ENCODE results near the gene PRKCZ. TPM values are rescaled to one million over a fixed set of nuclear protein-coding genes. Genes with fewer than 3 reads are reported as not detected.
A peak's percentile ranks its signal among the peaks of the same experiment; 100 is the strongest.

PRKCZ gene
- total RNA-seq, 3 donors from 2014 or later (not counting 1 experiment from before 2014, with no cell fraction given), result 25.1 to 37.1 (median 30.5) TPM

DNA sequence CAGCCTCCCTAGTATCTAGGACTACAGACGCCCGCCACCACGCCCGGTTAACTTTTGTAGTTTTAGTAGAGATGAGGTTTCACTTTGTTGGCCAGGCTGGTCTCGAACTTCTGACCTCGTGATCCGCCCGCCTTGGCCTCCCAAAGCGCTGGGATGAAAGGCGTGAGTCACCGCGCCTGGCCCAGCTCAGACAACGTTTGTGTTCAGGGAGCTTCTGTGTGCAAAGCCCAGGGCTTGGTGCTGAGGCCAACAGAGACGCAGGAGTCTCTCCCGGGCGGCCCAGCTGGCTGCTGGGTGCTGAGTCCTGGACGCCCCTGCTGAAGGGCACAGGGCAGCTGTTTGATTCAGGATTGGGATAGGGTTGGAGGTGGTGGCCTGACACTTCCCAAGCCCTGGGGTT is 3.0 kb downstream of the PRKCZ start:
- DNase-seq, result no peak
- peaks cover 21% of the 10 kb centered on the region for H3K4me1 ChIP-seq (ENCODE audit: control insufficient read depth, insufficient read depth, low read length)
- Mint-ChIP-seq H3K4me3 (no peak overlapping the region), H3K27ac (peak overlapping the region in 1 of 2 donors; percentile 65), H3K4me1 (peaks cover 8 to 22% of the 10 kb centered on the region in 2 donors), H3K27me3 (ENCODE audit: low read depth in 2 of 2) (peaks cover 5 to 8% of the 10 kb centered on the region in 2 donors), H3K9me3 (no peaks in the 10 kb centered on the region), H3K36me3 (no peaks in the 10 kb centered on the region)
- peaks cover under 1% of the 10 kb centered on the region for H3K27me3 ChIP-seq (ENCODE audit: control insufficient read depth, insufficient read depth, low read length)
- no peak overlapping the region for H3K4me3 ChIP-seq (ENCODE audit: low read length)
- peaks cover 4% of the 10 kb centered on the region for H3K36me3 ChIP-seq (ENCODE audit: control insufficient read depth, insufficient read depth, low read length)
- intact Hi-C loops (cut with micrococcal nuclease), result no loop called here
- TF ChIP-seq CTCF (IDR thresholded peaks at IDR 0.05), result no peak
- H3K9me3 ChIP-seq (ENCODE audit: control insufficient read depth, insufficient read depth, low read length), result no peaks in the 10 kb centered on the region
- 89% methylated on average over 17 of the region's 17 CpGs for WGBS (ENCODE audit: insufficient coverage)
- ATAC-seq, result no peak
- no peak overlapping the region for H3K27ac ChIP-seq (ENCODE audit: low read length)

DNA sequence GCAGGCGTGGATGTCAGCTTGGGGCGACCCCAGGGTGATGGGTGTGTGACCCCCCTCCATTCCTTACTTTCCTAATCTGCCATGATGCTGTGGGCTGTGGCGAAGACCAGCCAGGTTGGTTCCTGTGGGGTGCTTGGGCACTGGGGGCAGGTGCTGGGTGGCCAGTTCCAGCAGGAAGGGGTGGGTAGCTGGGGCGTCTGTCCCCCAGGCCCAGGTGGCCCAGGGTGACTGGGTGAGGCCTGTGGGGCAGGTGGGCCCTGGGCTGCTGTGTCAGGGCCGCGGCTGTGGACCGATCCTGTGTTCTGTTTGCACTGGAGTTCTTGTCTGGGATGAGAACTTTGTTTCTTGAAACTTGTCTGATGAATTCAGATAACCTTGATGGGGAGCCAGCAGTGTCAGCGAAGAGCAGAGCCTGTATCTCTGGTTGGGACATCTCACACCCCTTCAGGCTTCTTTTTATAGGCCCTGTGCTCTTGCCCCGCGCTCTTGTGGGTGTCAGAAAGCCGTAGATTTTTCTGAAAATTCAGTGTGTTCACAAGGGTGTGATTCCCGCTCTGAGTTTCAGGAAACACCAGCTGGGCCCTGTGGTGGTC is 3.7 kb downstream of the PRKCZ start:
- ATAC-seq, result no peak
- Histone ChIP-seq H3K27ac (ENCODE audit: low read length) (no peak overlapping the region), H3K36me3 (ENCODE audit: control insufficient read depth, insufficient read depth, low read length) (peaks cover 4% of the 10 kb centered on the region), H3K9me3 (ENCODE audit: control insufficient read depth, insufficient read depth, low read length) (no peaks in the 10 kb centered on the region), H3K4me3 (ENCODE audit: low read length) (no peak overlapping the region), H3K27me3 (ENCODE audit: control insufficient read depth, insufficient read depth, low read length) (no peaks in the 10 kb centered on the region), H3K4me1 (ENCODE audit: control insufficient read depth, insufficient read depth, low read length) (peaks cover 21% of the 10 kb centered on the region)
- no peaks in the 10 kb centered on the region for H3K9me3 Mint-ChIP-seq
- peak overlapping the region in 1 of 2 donors; percentile 26 for H3K27ac Mint-ChIP-seq
- no peak for DNase-seq
- peaks cover 6 to 21% of the 10 kb centered on the region in 2 donors for H3K4me1 Mint-ChIP-seq
- no peak for TF ChIP-seq CTCF (IDR thresholded peaks at IDR 0.05)
- 86% methylated on average over 12 of the region's 12 CpGs for WGBS (ENCODE audit: insufficient coverage)
- no peak overlapping the region for H3K4me3 Mint-ChIP-seq
- intact Hi-C loops (cut with micrococcal nuclease), result no loop called here
- H3K27me3 Mint-ChIP-seq (ENCODE audit: low read depth in 2 of 2), result peaks cover 3 to 4% of the 10 kb centered on the region in 2 donors
- H3K36me3 Mint-ChIP-seq, result no peaks in the 10 kb centered on the region

- ATAC-seq, result no peak
- no peak overlapping the region for H3K4me3 ChIP-seq (ENCODE audit: low read length)
- TF ChIP-seq CTCF (IDR thresholded peaks at IDR 0.05), result no peak
- peaks cover 8% of the 10 kb centered on the region for H3K36me3 ChIP-seq (ENCODE audit: control insufficient read depth, insufficient read depth, low read length)
- WGBS (ENCODE audit: insufficient coverage), result 95% methylated on average over 20 of the region's 22 CpGs
- no peaks in the 10 kb centered on the region for H3K9me3 ChIP-seq (ENCODE audit: control insufficient read depth, insufficient read depth, low read length)
- H3K9me3 Mint-ChIP-seq, result no peaks in the 10 kb centered on the region
- no peak overlapping the region for H3K27ac ChIP-seq (ENCODE audit: low read length)
- no peak overlapping the region for H3K4me3 Mint-ChIP-seq
- H3K27ac Mint-ChIP-seq, result no peak overlapping the region
- H3K36me3 Mint-ChIP-seq, result no peaks in the 10 kb centered on the region
- H3K27me3 Mint-ChIP-seq (ENCODE audit: low read depth in 2 of 2), result no peaks in the 10 kb centered on the region
- peaks cover 15% of the 10 kb centered on the region for H3K4me1 ChIP-seq (ENCODE audit: control insufficient read depth, insufficient read depth, low read length)
- peaks cover 0 to 14% of the 10 kb centered on the region in 2 donors for H3K4me1 Mint-ChIP-seq
- no peak for DNase-seq
- H3K27me3 ChIP-seq (ENCODE audit: control insufficient read depth, insufficient read depth, low read length), result no peaks in the 10 kb centered on the region
- intact Hi-C loops (cut with micrococcal nuclease), result no loop called here
Measured at GRCh38 chr1:2054560-2054959, 4.3 kb downstream of the PRKCZ start.
